NCI-H2227 treated with DMSO at 0.1 percent for 48 hours (cell line): ENCODE results near the gene PHLDA3.

Experiments used
- DNase-seq: peaks from one replicate; lab custom pipeline; 2025; lab: John Stamatoyannopoulos, UW

The PHLDA3 gene

DNA sequence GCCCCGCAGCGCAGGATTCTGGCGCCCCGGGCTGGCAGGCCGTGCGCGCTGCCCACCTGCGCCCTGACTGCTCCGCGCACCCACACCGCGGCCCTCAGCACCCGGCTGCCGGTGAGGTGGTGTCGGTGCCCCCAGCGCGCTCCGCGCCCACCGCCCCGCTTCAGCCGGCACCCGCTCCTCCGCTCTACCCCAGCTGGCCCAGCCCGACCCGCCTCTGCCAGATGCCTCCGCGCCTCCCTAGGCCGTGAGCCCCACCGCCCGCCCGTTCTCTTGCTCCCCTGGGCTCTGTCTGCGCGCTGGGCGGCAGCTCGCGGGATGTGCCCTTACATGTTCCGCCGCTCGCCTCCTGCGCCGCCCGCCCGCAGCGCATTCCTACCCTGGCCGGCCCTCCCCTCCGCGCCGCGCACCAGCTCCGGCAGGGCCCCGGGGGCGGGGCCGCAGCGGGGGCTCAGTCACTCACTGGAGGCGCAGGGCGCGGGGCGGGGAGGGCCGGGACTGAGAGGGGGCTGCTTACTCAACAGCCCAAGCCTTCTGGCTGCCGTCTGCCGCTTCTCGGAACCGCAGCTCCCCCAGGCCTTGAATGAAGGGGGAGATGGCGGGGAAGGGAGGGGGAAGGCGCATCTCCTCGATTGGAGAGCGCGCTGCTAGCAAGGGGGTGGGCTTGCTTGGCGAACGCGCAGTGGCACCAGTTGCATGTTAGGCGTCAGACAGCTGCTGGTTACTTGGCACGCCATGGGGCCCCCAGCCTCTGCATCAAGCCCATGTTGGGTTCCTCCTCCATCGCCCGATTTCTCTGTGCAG is at the start of gene PHLDA3:
Gene PHLDA3, minus strand, starts transcription at position 345 of the 801 bp plus-strand sequence. CDS start 402 bp downstream, outside the sequence.
- peak; percentile 84 for DNase-seq

DNA sequence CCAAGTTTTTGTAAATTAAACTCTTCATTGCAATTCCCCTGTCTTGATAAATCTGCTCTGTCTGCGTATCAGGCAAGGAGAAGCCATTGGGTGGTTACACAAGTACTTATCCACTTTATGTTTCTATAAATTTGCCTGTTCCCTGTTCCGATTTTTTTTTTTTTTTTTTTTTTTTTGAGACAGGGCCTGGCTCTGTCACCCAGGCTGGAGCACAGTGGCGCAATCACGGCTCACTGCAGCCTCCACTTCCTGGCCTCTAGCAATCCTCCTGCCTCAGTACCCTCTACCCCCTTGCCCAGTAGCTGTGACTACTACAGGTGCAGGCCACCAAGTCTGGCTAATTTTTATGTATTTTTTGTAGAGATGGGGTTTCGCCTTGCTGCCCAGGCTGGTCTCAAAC is 49.1 kb upstream of the PHLDA3 start:
- no peak for DNase-seq

DNA sequence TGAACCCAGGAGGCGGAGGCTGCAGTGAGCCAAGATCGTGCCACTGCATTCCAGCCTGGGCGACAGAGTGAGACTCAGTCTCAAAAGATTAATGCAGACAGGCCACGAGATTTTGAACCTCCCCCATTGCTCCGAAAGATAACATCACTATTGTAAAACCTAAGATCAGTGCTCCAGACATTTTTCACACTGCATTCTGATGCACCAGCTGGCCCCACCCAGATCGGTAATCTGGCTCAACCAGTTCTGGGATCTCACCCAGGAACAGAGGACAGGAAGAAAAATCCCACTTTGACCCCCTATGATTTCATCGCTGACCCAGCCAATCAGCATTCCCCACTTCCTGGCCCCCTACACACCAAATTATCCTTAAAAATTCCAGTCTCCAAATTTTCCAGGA is 48.6 kb upstream of the PHLDA3 start:
- DNase-seq, result no peak

DNA sequence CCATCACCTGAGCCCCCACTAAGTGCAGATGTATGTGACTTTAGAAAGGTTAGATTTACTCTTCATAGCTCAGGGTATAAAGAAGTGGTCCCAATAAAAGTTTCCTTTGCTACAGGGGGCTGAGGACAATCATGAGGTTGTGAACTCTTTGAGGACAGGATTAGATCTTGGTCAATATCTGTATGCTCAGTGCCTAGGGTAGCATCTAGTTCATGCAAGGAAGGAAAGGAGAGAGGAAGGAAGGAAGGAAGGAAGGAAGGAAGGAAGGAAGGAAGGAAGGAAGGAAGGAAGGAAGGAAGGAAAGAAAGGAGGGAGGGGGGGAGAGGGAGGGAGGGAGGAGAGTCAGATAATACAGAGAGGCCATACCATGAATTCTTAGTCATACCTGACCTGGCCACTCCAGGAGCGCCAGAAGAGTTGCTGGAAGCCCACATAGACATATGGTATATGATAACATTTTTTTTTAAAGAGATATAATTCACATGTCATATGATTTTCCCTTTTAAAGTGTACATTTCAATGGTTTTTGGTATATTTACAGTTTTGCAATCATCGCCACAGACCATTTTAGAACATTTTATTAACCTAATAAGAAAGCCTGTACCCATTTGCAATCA is 47.6 kb upstream of the PHLDA3 start:
- DNase-seq, result no peak

DNA sequence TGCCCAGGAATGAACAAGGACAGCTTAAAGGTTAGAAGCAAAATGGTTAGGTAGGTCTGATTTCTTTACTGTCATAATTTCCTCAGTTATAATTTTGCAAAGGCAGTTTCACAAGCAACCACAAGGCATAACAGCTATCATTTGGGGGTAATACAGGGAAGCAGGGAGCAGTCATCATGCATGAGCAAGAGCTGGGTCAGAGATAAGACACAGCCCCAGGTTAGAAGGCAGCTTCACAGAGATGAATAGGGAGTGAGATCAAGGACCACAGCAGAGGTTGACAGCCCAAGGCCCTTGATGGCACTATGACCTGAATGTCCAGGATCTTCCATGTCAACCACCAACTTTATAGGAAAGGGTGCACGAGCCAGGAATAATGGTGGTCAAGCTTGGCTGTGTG is 46.9 kb upstream of the PHLDA3 start:
- no peak for DNase-seq

DNA sequence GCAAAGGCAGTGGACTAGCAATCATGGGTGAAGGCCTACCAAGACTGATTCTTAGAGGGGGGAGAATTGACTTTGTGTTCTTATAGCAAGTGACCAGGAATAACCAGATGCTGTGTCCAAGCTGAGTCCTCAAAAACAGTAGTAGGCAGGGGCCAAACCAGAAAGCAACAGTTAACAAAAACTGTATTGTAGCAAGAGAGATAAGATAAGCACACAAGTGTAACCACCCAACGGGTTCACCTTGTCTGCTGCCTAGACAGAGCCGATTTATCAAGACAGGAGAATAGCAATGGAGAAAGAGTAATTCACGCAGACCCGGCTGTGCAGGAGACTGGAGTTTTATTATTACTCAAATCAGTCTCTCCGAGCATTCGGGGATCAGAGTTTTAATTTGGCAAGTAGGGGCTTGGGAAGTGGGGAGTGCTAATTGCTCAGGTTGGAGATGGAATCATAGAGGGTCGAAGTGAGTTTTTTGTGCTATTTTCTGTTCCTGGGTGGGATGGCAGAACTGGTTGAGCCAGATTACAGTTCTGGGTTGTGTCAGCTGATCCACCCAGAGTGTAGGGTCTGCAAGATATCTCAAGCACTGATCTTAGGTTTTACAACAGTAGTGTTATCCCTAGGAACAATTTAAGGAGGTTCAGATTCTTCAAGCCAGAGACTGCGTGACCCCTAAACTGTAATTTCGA is 46.2 kb upstream of the PHLDA3 start:
- no peak for DNase-seq

DNA sequence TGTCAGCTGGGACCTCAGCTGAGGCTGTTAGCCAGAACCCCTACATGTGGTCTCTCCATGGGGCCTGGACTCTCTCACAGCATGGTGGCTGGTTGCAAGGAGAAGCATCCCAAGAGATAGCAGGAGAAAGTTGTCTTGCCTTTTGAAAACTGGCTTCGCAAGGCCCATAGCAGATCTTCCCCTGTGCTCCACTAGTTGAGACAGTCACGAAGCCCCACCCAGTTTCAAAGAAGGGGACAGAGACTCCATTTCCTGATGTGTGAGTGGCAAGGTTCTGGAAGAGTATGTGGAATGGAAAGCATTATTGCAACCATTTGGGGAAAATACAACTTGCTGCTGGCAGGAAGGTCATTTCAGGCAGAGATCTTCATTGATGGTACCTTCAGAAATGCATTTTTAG is 45.5 kb upstream of the PHLDA3 start:
- DNase-seq, result no peak

DNA sequence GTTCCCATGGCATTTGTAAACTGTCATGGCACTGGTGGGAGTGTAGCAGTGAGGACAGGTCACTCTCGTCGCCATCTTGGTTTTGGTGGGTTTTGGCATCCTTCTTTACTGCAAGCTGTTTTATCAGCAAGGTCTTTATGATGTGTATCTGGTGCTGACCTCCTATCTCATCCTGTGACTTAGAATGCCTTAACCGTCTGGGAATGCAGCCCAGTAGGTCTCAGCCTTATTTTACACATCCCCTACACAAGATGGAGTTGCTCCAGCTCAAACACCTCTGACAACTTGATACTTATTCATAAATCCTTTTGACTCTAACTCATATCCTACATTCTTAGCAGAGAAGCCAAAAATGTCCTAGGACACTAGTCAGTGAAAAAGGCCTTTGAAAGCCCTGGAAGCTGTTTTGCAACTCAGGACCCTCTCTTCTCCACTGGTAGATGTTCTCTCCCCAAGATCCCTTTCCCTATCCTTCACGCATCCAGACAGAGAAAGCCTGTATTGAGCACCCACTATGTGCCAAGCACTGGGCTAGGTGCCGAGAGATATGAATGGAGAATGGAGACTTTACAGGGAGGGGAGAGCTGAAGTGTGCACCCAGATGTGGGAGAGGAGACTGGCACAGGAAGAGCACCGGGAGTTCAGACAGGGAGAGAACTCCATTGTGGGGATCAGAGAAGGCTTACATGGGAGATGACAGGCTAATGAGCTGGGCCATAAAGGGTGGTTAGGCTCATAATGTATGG is 44.7 kb upstream of the PHLDA3 start:
- no peak for DNase-seq

DNA sequence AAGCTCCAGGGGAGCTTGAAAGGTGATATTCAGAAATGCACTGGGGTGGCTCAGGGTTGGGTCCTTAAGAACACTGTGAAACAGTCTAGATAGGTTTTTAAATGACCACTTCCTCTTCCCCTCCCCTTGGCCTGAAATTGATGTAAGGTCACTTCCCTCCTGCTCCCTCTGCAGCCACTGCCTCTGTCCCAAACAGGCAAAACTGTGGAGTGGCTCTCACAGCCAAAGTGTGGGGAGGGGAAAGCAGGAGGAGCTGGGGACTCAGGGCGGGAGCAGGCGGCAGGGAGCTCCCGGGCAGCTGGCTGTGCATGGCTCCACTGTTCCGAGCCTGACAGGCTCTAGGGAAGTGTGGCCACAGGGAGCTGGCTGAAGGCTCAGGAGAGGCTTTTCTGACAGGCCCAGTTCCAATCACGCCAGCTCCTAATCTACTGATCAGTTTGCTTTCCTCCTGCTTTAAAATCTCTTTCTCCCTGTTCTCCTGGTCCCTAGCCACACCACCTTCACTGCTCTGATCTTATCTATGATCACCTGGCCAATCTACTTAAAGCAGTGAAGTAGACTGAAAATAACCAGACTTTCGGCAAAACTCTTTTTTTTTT is 43.1 kb upstream of the PHLDA3 start:
- DNase-seq, result no peak

DNA sequence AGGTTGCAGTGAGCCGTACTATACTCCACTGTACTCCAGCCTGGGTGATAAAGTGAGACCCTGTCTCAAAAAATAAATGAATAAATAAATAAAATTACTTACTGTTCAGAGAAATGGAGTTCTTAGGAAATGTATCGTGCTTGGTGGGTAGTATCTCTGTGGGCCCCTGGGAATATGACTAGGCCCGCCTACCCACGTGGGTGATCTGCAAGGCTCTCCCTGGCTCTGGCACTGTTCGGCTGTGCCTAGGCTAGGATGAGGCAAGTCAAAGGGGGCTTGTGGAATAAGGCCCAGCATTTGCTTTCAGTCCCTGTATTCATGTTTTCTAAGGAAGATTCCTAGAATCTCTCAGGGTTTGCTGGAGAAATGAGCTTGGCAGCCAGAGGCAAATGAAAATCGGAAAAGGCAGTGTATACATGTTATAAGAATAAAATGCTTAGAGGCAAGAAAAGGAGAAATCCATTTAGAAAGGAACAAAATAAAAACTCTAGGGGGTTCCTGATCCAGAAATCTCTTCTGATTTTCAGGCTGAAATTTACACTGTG is 42.5 kb upstream of the PHLDA3 start:
- DNase-seq, result no peak

DNA sequence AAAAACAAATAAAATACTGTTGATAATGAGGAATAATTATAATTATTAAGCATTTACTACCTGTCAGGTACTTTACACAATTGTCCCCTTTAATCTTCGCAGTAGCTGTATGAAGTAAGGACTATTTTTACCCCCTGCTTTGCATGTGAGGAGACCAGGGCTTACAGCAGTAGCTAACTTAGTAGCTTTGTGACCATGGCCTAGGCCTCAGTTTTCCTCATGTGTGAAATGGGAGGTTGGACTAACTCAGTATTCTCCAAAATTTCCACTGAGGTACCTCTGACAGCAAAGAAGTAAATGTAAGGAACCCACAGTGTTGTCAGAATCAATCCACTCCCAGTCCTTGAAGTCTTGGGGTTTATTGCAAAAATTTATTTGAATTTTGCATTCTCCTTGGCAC is 41.7 kb upstream of the PHLDA3 start:
- no peak for DNase-seq

DNA sequence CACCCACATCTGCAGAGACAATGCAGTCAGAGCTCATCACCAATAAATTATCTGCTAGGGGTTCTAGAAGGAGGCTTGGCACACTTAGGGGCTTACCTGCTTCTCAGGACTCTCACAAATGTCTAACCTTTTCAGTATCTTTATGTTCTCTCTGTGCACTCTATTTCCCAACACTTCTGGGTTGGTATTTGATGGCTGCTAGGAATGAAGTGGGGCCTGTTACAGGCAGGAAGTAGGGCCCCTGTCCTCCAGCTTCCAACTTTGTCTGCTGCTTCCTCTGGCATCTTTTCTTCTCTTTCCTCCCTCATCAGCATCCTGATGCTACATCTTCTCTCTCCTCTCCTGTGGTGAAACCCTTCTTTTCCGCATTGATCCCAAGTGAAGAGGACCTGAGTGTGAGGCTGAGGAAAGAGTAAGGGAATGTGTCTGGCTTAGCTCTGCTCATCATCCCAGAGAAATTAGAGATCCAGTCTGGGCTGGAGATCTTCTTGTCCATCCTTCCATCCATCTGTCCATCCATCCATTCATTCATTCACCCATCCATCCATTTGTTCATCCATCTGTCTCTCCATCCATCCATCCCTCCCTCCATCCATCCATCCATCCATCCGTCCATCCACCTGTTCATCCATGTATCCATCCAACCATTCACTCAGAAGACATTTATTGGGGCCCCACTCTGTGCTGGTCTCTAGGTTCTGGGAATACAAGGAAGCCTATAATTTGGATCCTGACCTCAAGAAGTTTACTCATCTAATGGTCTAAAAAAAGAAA is 40.8 kb upstream of the PHLDA3 start:
- no peak for DNase-seq

DNA sequence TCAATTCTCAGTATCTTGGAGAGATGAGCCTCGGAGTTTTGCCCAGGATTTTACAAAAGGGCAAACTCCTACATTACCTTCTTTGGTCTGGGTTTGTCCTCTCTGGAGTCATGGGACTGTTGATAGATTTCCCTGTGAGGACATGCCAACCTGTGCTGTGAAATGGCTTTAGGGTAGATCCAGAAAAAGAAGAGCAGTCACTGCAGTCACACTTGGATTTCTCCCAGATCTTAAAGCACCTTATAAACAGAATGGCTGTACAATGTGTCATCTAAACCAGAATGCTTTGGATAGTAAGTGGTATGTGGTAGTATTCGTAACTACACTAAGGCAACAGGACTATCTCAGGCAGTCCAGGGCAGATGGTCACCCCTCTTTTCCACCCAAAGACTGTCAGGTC is 39.8 kb upstream of the PHLDA3 start:
- no peak for DNase-seq

DNA sequence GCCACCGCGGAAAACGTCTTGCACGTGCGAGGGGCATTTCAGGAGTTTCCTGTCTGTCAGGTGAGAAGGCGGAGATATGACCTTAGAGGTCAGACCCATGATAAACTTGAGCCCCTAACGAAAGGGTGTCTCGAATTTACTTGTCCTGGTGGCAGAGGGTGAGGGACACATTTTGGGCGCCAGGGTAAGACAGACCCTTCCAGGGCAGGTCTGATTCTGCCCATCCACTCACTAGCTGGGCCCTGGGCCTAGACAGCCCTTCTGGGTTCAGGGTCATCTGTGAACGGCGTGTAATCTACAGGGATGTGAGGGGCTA is 38.3 kb upstream of the PHLDA3 start:
- DNase-seq, result no peak

DNA sequence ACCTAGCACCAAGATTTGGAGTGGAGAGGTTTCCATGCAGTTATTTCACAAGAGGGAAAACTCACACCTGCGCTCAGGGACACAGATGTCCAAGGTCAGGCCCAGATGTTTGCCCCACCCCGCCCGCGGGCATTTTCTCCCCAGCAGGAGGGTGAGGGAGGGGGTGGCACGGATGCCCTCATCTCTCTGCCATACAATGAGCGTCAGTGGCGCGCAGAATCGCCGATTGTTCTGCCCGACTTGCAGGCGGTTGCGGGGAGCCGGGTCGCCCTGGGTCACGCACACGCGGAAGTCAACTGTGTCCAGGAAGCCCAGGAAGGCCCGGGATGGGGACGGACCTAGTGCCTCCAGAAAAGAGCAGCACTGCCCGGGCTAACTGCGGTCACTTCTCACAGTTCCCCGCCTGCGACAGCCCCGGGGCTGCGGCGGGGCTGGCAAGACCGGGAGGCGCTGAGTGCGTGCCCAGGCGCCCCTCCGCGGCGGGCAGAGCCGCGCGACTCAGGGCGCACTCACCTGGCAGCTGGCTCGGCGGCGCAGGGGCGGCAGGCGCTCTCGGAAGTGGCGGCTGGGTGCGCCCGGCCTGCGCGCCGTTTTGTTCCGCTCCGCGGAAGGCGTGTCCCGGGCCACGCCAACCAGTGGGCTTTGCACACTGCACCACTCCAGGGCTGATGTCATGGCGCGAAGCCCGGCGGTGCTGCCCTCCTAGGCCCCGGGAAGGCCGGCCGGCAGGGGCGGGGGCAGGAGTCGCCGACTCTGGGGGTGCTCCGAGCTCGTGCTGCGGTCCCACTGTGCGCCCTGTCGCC is 37.8 kb upstream of the PHLDA3 start, which contains the start of gene CSRP1:
Gene CSRP1, minus strand, starts transcription at position 567 of the 803 bp plus-strand sequence. CDS start 10,820 bp downstream, outside the sequence.
- DNase-seq, result peak; percentile 46

DNA sequence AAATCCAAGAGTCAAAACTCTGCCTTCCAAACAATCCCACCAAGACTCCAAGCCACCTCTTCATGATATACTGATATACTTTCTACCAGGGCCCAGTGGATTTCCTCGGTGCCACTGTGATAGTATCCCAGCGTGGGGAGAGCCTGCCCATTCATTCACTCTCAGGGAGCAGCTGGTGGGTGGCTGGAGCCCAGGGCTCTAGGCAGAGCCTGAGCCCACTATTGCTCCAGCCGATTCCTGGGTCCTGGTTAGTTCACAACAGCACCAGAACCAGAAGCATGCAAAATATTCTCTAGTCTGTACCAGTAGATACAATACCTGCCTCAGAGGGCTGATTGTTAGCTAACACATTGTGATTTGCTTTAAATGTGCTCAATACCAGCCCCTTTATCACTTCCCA is 37.1 kb upstream of the PHLDA3 start:
- DNase-seq, result no peak

DNA sequence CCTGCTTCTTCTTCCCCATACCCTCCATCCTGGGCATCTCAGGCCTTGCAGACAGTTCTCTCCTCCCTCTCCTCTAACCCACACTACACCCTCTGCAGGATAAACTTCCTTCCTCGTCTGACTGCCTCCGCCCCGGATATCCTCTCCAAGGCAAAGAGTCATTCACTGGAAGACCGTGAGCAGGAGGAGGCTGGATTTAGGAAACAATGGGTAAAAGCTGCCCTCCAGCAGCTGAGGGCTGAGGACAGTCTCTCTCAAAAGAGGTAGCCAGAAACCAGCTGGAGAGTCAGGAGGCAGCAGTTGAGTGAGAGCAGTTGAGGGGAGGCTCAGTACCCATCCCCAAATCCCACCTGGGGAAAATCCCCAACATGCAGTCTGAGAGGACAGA is 36.5 kb upstream of the PHLDA3 start:
- no peak for DNase-seq

DNA sequence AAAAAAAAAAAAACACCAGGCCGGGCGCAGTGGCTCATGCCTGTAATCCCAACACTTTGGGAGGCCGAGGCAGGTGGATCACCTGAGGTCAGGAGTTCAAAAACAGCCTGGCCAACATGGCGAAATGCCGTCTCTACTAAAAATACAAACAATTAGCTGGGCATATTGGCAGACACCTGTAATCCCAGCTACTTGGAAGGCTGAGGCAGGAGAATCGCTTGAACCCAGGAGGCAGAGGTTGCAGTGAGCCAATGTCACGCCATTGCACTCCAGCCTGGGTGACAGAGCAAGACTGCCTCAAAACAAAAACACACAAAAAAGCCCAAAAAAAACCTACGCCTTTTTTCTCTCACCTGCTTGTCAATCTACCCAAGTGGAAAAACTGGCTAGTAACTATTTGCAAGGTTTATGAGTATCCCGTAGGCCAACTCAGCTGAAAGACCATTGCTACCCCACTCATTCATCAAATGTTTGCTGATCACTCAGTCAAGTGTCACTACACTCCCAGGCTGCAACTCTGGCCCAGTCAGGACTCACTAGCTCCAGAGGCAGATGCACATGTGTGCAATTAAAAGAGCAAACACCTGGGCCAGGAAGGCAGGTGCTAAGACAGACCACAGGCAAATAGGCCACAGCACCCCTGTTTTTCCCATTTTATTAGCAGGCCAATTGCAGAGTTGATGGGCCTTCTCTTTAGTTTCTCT is 36.0 kb upstream of the PHLDA3 start:
- no peak for DNase-seq

DNA sequence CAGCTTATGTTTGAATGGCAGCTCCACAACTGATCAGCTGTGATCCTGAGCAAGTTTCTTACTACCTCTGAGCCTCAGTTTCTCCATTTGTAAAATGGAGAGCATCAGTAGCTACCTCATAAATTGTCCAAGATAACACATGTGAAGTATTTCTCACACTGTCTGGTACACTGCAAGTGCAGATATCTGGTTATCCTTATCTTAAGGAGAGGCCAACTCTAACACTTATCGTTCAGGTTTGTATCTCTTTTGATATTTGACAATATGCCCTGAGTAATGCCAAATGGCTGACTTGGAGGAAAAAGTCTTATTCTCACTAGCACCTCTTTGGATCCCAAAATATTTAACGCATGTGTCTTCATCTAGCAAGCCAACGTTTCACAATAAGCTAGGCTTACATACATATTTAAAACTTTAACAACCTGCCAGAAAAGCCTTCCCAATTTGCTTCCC is 35.2 kb upstream of the PHLDA3 start:
- DNase-seq, result no peak
